SU-DHL-6 (cell line): ENCODE data around the gene CASQ2.

Source experiments
- H2AFZ ChIP-seq: fragments of 200-600 bp; sonication (generic); 2 replicates; pipeline ENCODE4 v1.6.1; 2014; ENCODE audit warnings: low read depth, mild to moderate bottlenecking, moderate library complexity, mixed read lengths, antibody characterized with exemption, low read length; ENCODE audit not compliant: severe bottlenecking
- H3F3A ChIP-seq: fragments of 200-600 bp; shearing (Covaris generic); 2 replicates; pipeline ENCODE4 v1.6.0; 2016; ENCODE audit warnings: antibody characterized with exemption, mild to moderate bottlenecking; ENCODE audit not compliant: insufficient read depth
- H3K27ac ChIP-seq: fragments of 200-600 bp; sonication (generic); 2 replicates; pipeline ENCODE4 v1.5.1; 2016; ENCODE audit warnings: low read depth, mild to moderate bottlenecking, low read length, moderate library complexity, mixed read lengths
- H3K27me3 ChIP-seq: fragments of 200-600 bp; sonication (generic), shearing (Covaris generic); 2 replicates; pipeline ENCODE4 v1.6.0; 2014; ENCODE audit warnings: mild to moderate bottlenecking, low read length
- H3K36me3 ChIP-seq: fragments of 200-600 bp; sonication (generic); 2 replicates; pipeline ENCODE4 v1.6.1; 2014; ENCODE audit warnings: mild to moderate bottlenecking, low read length, mixed read lengths
- H3K4me2 ChIP-seq: fragments of 300-600, 200-600 bp; shearing (Covaris generic), sonication (generic); 2 replicates; pipeline ENCODE4 v1.6.0; 2014; ENCODE audit warnings: low read length, low read depth, mild to moderate bottlenecking; ENCODE audit not compliant: poor library complexity, severe bottlenecking
- H3K4me3 ChIP-seq: fragments of 200-600 bp; sonication (generic); 2 replicates; pipeline ENCODE4 v1.5.1; 2014; ENCODE audit warnings: antibody characterized with exemption, low read length, mild to moderate bottlenecking, mixed read lengths; ENCODE audit not compliant: insufficient read depth, poor library complexity, severe bottlenecking
- H3K79me2 ChIP-seq: fragments of 200-600 bp; sonication (generic); 2 replicates; pipeline ENCODE4 v1.6.1; 2014; ENCODE audit warnings: mild to moderate bottlenecking, low read length, moderate library complexity; ENCODE audit not compliant: insufficient read depth
- H3K9ac ChIP-seq: fragments of 200-600 bp; sonication (generic); 2 replicates; pipeline ENCODE4 v1.7.0; 2014; ENCODE audit warnings: mild to moderate bottlenecking, low read length
- H3K9me2 ChIP-seq: fragments of 200-600 bp; sonication (generic); replicated peaks from 2 replicates; pipeline ENCODE4 v1.6.1; 2014; ENCODE audit warnings: low read length; ENCODE audit not compliant: insufficient read depth
- H3K9me3 ChIP-seq: fragments of 200-600 bp; sonication (generic); 2 replicates; pipeline ENCODE4 v1.6.1; 2014; ENCODE audit warnings: low read length, mixed read lengths; ENCODE audit not compliant: insufficient read depth
- H4K20me1 ChIP-seq: fragments of 200-600 bp; sonication (generic); 2 replicates; pipeline ENCODE4 v1.6.1; 2014; ENCODE audit warnings: low read depth, mild to moderate bottlenecking, antibody characterized with exemption, low read length, moderate library complexity, mixed read lengths
- CTCF ChIP-seq: fragments of 200-600 bp; sonication (generic); IDR thresholded peaks from one replicate; pipeline ENCODE4 v1.5.1; 2017; ENCODE audit warnings: antibody characterized with exemption, mild to moderate bottlenecking, low read length, moderate library complexity; ENCODE audit not compliant: insufficient read depth, poor library complexity, severe bottlenecking
- EZH2phosphoT487 ChIP-seq: fragments of 200-600 bp; sonication (generic), shearing (Covaris generic); conservative IDR thresholded peaks from 2 replicates; pipeline ENCODE4 v1.6.1; 2018; ENCODE audit warnings: mild to moderate bottlenecking, antibody characterized with exemption, low read length, moderate library complexity, mixed read lengths

The CASQ2 gene

GRCh38 chr1:115713906-115714305, 54.6 kb downstream of the CASQ2 start:
- no peak overlapping the region for H2AFZ ChIP-seq

GRCh38 chr1:115712911-115713609, 55.5 kb downstream of the CASQ2 start:
- H3F3A ChIP-seq, result no peaks in the 10 kb centered on the region
- H3K9me3 ChIP-seq, result no peaks in the 10 kb centered on the region
- no peaks in the 10 kb centered on the region for H3K9me2 ChIP-seq
- H2AFZ ChIP-seq, result no peak overlapping the region
- H3K4me3 ChIP-seq, result no peak overlapping the region
- no peak overlapping the region for H3K9ac ChIP-seq
- no peak for TF ChIP-seq CTCF
- TF ChIP-seq EZH2phosphoT487, result no peak
- no peaks in the 10 kb centered on the region for H3K79me2 ChIP-seq
- no peaks in the 10 kb centered on the region for H3K27me3 ChIP-seq
- no peaks in the 10 kb centered on the region for H3K36me3 ChIP-seq
- H3K4me2 ChIP-seq, result no peak overlapping the region
- no peak overlapping the region for H3K27ac ChIP-seq
- no peaks in the 10 kb centered on the region for H4K20me1 ChIP-seq

More at GRCh38 chr1:115713906-115714305, 54.6 kb downstream of the CASQ2 start:
- Histone ChIP-seq H3K4me2 (no peak overlapping the region), H3K79me2 (no peaks in the 10 kb centered on the region), H3K27me3 (no peaks in the 10 kb centered on the region), H3K9ac (no peak overlapping the region), H3K4me3 (no peak overlapping the region), H3K27ac (no peak overlapping the region), H3K9me3 (no peaks in the 10 kb centered on the region), H4K20me1 (no peaks in the 10 kb centered on the region), H3K36me3 (no peaks in the 10 kb centered on the region), H3F3A (no peaks in the 10 kb centered on the region), H3K9me2 (no peaks in the 10 kb centered on the region)
- TF ChIP-seq EZH2phosphoT487 (no peak), CTCF (no peak)

- Histone ChIP-seq H3K27ac (no peak overlapping the region), H2AFZ (no peak overlapping the region), H3K36me3 (no peaks in the 10 kb centered on the region), H3K79me2 (no peaks in the 10 kb centered on the region), H3K27me3 (no peaks in the 10 kb centered on the region), H3K4me3 (no peak overlapping the region), H3K9ac (no peak overlapping the region), H4K20me1 (no peaks in the 10 kb centered on the region), H3F3A (no peaks in the 10 kb centered on the region), H3K9me2 (no peaks in the 10 kb centered on the region), H3K9me3 (no peaks in the 10 kb centered on the region), H3K4me2 (no peak overlapping the region)
- TF ChIP-seq CTCF, result no peak
- no peak for TF ChIP-seq EZH2phosphoT487
These were observed 57.5 kb downstream of the CASQ2 start for GRCh38 chr1:115710859-115711624.
